Stimulated activated CD4-positive, alpha-beta T cell treated with anti-CD3 and anti-CD28 coated beads, Interleukin-15, amount 100 ng/mL, for 48 hours (primary cell): ENCODE measurements around the gene FRA10AC1.

Source experiments
- DNase-seq, 2 donors: peaks; one replicate each; pipeline ENCODE4 v3.0.0-alpha.2; 2020; ENCODE audit warnings: low read depth in 2 of 2

FRA10AC1 gene

DNA sequence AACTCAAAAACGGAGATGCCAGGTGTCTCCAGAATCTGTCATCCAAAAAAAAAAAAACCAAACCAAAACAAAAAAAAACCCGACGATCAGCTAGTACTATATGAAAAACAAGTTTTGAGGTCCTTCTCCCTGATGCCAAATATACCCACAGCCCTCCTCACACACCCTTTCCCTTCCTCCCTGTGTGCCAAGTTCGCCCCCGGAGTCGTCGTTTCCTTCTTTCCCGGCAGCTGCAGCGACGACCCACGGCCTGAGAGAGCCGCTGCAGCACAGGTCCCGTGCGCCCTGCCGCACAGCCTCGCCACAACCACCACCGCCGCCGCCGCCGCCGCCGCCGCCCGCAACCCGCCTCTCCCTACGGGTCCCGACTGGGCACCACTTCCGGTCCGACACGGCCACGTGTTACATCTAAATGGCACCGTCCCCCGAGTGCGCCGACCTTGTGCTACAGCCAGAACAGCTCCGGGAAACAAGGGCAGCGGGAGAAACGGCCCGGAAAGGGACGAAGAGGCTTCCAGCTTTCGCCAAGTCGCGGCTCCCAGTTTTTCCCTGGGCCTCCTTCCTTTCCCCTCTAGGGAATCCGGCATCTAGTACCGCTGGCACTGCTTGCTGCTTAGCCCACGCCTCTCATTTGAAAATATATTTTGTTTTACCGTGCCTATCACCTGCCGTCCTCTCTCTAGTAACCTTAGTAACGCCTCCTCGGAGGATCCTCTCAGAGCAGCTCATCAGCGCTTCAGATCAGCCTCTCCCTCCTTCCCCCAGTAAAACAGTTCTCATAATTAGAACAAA, at the start of gene FRA10AC1:
Gene FRA10AC1, minus strand, starts transcription at position 383 of the 792 bp plus-strand sequence. CDS start 2,486 bp downstream, outside the sequence.
- peak; percentile 86 to 89 for DNase-seq

GRCh38 chr10:93751832-93752231, 49.4 kb upstream of the FRA10AC1 start:
- DNase-seq, result no peak

- DNase-seq, result no peak
Observed at GRCh38 chr10:93751124-93751523, 48.7 kb upstream of the FRA10AC1 start.

DNA sequence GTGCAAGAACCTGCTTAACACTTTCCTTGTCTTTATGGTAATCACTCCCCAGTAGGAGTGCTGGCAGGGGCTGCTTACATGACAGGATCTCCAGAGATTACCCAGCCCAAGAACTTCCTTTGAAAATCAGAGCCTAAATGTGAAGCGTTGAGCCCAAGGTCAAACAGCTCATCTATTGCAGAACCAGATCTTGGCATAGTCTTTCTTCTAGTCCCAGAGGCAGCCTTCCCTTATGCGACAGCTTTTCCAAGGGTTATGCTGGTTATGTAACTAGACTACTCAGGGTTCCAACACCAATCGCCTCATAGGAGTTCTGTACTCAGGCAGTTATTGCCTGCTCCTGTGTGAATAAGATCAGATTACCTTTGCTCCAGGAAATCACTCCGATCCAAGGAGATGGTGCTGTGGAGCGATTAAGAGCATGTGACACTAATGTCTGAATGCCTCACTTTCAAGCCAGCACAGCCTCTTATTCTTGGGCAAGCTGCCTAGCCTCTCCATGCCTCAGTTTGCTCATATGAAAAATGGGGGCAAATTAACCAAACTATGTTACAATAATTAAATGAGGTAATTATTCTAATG, 46.9 kb upstream of the FRA10AC1 start:
- DNase-seq, result no peak

- no peak for DNase-seq
Observed at GRCh38 chr10:93746844-93747284, 44.5 kb upstream of the FRA10AC1 start.

DNA sequence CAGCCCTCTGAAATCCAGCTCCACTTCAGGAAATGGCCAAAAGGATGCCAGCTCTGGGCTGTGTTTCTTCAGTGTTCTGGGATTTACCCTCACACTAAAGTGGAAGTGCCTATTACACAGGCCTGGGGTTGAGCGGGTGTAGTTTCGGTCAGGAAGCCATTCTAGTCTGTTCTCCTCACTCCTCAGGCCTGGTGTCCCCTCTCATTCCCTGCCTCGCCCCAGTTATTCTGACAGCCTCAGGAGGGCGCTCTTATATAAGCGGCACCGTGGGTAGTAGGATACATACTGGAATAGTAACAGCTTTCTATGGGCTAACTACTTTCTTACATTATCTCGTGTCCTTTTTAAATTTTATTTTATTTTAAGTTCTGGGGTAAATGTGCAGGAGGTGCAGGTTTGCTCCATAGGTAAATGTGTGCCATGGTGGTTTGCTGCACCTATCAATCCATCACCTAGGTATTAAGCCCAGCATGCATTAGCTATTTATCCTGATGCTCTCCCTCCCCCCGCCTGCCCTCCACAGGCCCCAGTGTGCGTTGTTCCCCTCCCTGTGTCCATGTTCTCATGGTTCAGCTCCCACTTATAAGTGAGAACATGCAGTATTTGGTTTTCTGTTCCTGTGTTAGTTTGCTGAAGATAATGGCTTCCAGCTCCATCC, 43.1 kb upstream of the FRA10AC1 start:
- DNase-seq, result no peak

- no peak for DNase-seq
Observed at GRCh38 chr10:93742633-93743349, 40.4 kb upstream of the FRA10AC1 start.

- DNase-seq, result no peak
Observed at GRCh38 chr10:93741367-93741766, 39.0 kb upstream of the FRA10AC1 start.

DNA sequence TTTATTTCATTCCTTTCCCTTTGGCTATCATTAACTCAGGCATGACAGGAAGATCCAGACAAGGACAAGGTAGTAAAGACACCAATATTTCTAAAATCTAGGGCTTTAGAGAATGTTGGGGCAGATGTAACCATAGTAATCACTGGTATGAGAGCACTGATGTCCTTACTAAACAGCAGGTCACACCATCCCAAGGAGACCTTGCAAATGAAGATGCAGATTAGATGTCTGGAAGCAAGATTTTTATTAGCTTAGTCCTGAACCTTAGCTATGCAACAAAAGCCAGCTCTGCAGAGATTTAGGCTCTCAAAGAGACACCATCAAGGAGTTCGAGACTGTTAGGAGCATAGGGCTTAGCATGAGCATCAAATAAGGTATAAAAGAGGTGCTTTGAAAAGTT, 23.6 kb upstream of the FRA10AC1 start:
- no peak for DNase-seq

GRCh38 chr10:93723153-93723552, 20.8 kb upstream of the FRA10AC1 start:
- DNase-seq, result no peak

DNA sequence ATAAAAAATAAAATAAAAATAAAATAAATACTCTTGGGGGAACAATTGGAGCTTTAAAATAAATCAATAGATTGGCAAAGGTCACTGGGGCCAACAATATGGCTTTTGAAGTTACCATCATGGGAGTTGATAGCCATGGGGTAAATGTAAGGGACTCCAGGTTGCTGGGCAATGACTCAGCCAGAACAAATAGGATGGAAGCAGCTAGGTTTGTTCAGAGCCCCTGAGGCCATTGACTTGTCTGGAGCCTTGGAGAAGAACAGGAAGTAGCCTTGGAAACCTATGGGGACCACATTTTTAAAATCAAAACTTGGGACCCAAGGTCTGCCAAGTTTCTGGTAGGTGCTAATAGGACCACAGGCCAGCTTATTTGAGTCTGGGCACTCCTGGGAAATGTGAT, 20.2 kb upstream of the FRA10AC1 start:
- no peak for DNase-seq

DNA sequence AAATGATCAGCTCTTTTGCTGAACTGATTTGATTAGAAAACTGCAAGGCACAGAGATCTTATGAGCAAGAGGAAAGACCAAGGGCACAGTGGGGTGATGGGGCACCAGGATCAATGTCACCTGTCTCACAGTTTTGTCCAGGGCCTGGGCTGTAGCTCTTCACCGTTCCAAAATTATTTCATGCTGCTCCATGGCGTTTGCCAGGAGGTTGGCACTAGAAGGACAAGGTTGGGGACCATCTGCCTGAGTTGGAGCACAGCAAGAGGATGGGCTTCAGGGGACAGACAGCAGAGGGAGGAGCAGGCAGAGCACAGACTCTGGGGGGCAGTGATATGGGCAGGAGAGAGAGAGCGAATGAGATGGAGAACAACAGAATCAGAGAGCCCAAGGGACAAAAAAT, 17.5 kb upstream of the FRA10AC1 start:
- DNase-seq, result no peak

DNA sequence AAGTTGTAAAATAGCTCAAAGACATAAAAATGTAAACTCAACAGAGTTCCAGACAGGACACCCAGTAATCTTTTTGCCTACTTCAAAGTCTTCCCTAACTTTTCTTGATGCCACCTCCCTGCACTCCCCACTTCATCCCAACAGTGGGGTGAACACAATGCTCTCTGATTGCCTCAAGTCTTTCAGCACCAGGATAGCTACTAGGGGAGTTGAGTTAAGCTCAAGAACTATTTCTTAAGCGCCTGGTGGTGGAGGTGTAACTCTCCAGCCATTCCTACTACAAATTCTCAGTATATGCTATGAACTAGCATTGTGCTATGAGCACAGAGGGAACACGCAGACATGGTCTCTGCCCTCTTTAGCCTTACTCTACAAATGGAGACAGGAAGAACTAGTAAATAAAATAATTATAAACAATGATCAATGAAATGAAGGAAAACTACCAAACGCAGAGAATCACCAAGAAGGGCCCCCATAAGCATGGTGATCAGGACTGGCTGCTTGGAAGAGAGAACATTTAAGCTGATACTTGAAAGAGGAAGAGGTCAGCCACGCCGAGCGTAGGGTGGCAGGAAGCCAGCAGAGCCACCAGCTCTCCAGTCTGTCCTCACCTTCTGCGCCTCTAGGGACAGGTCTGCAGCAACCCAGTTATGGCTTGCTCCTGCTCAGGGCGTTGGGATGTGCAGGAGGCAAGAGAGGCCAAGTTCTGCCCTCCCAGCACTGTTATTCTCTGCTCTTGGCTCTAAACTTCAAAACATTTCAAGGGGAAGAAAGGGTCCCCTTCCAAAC, 16.7 kb upstream of the FRA10AC1 start:
- DNase-seq, result no peak

- no peak for DNase-seq
Observed at GRCh38 chr10:93716766-93717165, 14.4 kb upstream of the FRA10AC1 start.

- no peak for DNase-seq
Observed at GRCh38 chr10:93715345-93715744, 13.0 kb upstream of the FRA10AC1 start.

DNA sequence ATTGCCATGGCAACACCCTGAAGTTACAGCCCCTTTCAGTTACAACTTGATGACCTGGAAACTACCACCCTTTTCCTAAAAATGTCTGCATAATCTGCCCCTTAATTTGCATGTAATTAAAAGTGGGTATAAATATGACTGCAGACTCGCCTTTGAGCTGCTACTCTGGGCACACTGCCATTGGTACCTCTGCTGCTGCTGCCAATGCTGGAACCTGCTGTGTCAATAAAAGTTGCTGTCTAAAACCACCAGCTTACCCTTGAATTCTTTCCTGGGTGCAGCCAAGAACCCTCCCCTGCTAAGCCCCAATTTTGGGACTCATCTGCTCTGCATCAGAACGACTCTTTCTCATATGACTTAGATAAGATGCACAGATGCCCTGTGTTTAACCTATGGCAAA, 10.2 kb upstream of the FRA10AC1 start:
- DNase-seq, result no peak

DNA sequence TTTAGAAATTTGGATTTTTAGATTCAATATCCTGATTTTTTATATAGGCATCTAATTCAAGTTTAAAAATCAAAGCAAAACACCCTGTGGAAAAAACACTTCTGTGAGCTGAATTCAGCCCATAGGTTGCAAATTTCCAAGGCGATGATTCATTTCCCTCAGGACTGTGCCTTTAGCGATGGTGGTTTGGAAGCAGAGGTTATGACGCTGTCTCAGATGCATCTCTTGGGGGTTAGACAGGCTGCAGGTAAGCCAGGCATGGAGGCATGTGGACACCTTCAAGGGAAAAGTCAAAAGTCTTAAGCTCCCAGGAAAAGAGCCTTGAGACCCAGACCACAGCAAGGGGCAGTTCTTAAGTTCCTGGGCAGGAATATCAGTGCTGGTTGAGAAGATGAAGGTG, 9.5 kb upstream of the FRA10AC1 start:
- DNase-seq, result no peak

DNA sequence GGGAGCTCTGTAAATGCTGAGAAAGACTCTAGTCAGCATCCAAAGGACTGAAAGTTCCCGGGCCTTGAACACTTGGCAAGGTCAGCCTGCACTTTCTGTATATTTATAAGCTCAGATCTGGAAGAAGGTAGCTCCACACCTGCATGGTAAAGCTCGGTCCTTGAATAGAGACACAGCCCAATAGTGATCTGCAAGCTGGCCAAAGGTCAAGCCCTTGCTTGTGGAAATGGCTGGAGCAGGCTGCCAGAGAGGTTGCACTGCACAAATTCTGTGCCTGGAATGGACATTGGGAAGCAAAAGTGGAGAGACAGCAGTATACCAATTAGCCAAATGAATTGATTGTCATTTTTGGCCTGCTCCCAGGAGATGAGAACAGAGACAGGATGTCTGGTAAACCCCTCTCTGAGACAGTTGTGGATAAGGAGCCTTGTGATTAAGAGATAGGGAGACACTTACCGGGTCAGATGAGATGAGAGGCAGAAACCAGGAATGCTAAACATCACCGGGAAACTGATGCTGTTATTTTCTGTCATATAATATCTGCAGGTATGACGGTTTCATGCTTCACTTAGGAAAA, 8.0 kb upstream of the FRA10AC1 start:
- DNase-seq, result no peak

DNA sequence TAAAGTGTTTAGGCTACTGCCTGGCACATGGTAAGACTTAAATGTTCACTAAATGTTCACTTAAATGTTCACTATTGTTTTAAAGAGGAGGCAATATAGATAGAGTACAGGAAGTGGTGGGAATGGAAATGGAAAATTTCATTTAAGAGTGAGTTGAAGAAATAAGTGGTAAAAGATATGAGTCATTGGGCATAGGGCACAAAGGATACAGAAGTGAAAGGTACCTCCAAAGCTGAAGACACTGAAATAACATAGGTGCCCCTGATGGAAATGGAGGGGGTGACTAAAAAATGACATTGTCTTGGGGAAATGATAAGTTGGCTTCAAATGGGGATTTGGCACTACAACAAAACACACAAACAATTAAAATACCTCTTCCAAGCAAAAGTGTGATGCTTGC, 5.2 kb upstream of the FRA10AC1 start:
- DNase-seq, result no peak

- DNase-seq, result no peak
Observed at GRCh38 chr10:93704451-93704850, 2.1 kb upstream of the FRA10AC1 start.

DNA sequence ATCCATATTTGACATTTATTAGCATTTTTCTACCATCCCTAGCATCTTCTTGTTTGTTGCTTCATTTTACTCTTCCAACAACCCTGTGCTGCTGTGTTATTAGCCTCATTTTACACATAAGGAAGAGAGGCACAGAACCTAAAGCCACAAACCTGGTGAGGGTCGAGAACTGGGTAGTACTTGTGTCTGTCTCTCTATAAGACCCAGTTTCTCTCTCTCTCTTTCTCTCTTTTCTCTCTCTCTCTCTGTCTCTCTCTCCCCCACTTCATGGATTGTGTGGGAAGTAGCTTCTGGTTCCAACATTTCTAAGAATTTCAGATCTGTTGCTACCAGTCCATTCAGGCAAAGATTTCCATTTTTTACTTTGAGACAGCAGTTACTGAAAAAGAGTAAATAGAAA, 1.4 kb upstream of the FRA10AC1 start:
- no peak for DNase-seq
